ENCODE measurements around the gene ATG101.

ATG101 gene

DNA sequence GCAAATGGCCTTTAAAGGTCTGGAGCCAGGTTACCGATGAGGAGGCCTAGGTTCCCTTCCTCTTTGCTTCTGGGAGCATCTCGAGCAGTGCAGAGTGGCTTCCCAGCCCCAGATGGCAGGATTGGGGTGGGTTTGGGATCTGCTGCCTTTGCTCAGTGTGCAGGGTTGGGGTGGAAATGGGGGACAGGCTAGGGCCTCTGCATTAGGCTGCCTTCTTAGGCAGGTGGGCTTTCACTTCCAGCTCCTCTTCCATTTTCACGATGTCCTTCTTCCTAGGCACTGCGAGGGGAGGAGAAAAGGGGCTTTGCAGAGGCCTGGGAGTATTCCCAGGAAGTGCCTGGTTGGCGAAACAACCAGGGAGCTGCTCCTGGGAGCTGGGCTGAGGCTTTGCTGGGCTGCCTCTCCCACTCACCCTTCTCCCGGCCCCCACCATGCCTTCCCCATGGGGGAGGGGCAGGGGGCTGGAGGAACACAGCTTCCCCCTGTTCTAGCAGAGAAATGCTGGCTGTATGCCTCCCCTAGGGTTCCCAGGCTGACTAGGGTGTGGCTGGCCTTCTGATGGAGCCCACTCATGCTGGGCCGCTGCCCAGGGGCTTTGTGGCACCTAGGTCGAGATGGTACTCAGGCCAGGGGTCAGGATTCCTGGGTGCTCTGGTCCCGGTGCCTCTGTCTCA lies 16.1 kb upstream of the ATG101 start:
- ChIA-PET CTCF (interaction anchor here (0.9 to 45.6 kb wide), 3 partner anchors 15 to 29 kb away, joined by 3 to 1695 read pairs (median 4); no protein-coding TSS in a partner anchor), POLR2A (no interaction called here)
- TF ChIP-seq, protein P1, sequence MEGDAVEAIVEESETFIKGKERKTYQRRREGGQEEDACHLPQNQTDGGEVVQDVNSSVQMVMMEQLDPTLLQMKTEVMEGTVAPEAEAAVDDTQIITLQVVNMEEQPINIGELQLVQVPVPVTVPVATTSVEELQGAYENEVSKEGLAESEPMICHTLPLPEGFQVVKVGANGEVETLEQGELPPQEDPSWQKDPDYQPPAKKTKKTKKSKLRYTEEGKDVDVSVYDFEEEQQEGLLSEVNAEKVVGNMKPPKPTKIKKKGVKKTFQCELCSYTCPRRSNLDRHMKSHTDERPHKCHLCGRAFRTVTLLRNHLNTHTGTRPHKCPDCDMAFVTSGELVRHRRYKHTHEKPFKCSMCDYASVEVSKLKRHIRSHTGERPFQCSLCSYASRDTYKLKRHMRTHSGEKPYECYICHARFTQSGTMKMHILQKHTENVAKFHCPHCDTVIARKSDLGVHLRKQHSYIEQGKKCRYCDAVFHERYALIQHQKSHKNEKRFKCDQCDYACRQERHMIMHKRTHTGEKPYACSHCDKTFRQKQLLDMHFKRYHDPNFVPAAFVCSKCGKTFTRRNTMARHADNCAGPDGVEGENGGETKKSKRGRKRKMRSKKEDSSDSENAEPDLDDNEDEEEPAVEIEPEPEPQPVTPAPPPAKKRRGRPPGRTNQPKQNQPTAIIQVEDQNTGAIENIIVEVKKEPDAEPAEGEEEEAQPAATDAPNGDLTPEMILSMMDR (IDR thresholded peaks at IDR 0.05; ENCODE audit: insufficient read depth, low read length, missing control alignments): no peak
- no peak overlapping the region for H3K4me3 ChIP-seq (ENCODE audit: low read depth, low read length)
- DNase-seq (ENCODE audit: low read depth, low spot score): no peak

DNA sequence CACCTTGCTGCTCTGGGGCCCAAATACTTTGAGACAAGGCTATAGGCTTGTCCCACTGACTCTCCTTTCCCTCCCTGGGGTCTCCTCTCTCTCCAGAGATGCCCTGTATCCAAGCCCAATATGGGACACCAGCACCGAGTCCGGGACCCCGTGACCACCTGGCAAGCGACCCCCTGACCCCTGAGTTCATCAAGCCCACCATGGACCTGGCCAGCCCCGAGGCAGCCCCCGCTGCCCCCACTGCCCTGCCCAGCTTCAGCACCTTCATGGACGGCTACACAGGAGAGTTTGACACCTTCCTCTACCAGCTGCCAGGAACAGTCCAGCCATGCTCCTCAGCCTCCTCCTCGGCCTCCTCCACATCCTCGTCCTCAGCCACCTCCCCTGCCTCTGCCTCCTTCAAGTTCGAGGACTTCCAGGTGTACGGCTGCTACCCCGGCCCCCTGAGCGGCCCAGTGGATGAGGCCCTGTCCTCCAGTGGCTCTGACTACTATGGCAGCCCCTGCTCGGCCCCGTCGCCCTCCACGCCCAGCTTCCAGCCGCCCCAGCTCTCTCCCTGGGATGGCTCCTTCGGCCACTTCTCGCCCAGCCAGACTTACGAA lies 15.4 kb upstream of the ATG101 start:
- CTCF ChIA-PET: interaction anchor here (1.0 to 45.6 kb wide), 5 partner anchors 14 to 51 kb away, joined by 3 to 1695 read pairs (median 3); partner anchors contain the start of gene ATG101
- DNase-seq (ENCODE audit: low read depth, low spot score): no peak
- TF ChIP-seq, protein P1 (IDR thresholded peaks at IDR 0.05; ENCODE audit: insufficient read depth, low read length, missing control alignments): no peak
- POLR2A ChIA-PET: no interaction called here
- no peak overlapping the region for H3K4me3 ChIP-seq (ENCODE audit: low read depth, low read length)

DNA sequence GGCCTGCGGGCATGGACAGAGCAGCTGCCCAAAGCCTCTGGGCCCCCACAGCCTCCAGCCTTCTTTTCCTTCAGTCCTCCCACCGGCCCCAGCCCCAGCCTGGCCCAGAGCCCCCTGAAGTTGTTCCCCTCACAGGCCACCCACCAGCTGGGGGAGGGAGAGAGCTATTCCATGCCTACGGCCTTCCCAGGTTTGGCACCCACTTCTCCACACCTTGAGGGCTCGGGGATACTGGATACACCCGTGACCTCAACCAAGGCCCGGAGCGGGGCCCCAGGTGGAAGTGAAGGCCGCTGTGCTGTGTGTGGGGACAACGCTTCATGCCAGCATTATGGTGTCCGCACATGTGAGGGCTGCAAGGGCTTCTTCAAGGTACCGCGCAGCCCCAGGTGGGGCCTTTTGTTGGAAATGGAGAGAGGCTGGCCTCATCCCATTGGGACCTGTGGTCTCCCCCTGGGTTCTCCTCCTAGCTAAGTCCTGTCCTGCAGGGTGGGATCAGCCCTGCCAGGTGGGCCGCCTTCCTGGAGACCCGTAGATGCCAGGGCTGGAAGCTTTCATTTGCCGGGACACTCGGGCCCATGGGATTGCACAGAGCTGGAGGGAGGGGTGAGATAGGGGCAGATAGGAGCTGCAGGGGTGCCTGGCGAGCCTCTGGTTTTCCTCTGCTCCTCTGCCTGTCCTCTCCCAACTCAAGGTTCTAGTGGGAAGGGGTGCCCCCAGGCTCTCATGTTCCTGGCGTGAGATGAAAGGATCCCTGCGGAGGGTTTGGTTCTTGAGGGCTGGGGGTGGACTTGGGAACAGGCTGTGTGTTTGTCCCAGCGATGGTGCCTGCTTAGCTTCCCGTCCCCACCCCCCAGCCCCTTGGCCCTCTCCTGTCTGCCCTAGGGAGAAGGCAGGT lies 14.7 kb upstream of the ATG101 start:
- ChIA-PET POLR2A (no interaction called here), CTCF (interaction anchor here (1.0 to 45.6 kb wide), 4 partner anchors 13 to 51 kb away, joined by 3 to 1695 read pairs (median 3); partner anchors contain the start of gene ATG101)
- no peak overlapping the region for H3K4me3 ChIP-seq (ENCODE audit: low read depth, low read length)
- TF ChIP-seq, protein P1 (IDR thresholded peaks at IDR 0.05; ENCODE audit: insufficient read depth, low read length, missing control alignments): no peak
- no peak for DNase-seq (ENCODE audit: low read depth, low spot score)

DNA sequence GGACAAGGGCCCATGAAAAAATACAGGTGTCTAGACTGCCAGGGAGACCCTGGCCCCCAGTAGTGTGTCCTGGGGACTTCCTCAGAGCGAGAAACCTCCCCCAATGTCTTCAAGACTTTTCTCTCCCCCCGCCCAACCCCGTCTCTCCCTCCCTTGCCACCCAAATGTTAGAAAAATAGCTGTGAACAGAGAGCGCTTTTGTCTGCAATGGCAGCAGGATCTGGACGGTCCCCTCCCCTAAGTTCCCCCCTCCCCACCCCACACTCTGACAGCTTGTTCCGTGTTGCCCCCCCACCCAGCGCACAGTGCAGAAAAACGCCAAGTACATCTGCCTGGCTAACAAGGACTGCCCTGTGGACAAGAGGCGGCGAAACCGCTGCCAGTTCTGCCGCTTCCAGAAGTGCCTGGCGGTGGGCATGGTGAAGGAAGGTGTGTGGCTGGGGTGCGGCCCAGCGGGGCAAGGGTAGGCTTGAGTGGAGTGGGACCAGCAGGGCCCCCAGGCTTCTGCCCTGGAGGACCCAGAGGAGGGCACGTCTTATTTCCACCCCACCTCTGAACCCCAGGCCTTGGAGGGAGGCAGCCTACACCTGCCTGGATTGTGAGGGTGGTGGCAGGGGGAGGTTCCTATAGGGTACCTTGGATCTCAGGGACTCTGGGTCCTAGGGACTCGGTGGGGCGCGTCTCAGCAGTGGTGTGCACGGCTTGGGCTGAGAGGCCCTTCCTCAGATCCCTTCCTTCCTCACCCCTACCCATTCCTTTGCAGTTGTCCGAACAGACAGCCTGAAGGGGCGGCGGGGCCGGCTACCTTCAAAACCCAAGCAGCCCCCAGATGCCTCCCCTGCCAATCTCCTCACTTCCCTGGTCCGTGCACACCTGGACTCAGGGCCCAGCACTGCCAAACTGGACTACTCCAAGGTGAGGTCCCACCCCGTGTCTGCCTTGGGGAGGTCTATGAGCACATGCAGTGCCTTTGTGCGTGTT lies 13.8 kb upstream of the ATG101 start:
- ChIA-PET CTCF (interaction anchor here (0.6 to 45.6 kb wide), 5 partner anchors 12 to 23 kb away, joined by 3 to 1695 read pairs (median 3); partner anchors contain the start of gene ATG101), POLR2A (no interaction called here)
- no peak overlapping the region for H3K4me3 ChIP-seq (ENCODE audit: low read depth, low read length)
- TF ChIP-seq, protein P1 (IDR thresholded peaks at IDR 0.05; ENCODE audit: insufficient read depth, low read length, missing control alignments): no peak
- no peak for DNase-seq (ENCODE audit: low read depth, low spot score)

DNA sequence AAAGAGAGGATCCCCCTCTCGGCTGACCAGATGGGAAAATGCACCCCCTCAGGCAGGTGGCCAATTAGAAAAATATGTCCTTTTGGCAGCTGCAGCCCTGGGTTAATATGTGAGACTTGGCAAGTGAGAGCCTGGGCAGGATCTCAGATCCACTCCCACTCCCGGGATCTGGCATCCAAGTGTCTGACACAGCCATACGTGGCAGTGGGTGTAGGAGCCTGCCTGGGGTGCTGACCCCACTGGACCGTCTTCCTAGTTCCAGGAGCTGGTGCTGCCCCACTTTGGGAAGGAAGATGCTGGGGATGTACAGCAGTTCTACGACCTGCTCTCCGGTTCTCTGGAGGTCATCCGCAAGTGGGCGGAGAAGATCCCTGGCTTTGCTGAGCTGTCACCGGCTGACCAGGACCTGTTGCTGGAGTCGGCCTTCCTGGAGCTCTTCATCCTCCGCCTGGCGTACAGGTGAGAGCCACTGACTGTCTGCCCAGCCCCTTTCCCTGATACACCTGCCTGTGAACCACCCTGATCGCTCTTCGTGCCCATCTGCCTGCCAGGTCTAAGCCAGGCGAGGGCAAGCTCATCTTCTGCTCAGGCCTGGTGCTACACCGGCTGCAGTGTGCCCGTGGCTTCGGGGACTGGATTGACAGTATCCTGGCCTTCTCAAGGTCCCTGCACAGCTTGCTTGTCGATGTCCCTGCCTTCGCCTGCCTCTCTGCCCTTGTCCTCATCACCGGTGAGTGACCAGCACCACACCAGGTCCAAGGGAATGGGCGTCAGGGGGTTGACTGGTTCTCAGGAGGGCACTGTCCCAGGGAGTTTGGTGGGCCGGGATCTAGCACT lies 12.8 kb upstream of the ATG101 start:
- CTCF ChIA-PET: interaction anchor here (0.6 to 45.6 kb wide), 4 partner anchors 12 to 26 kb away, joined by 3 to 1695 read pairs (median 6); no protein-coding TSS in a partner anchor
- DNase-seq (ENCODE audit: low read depth, low spot score): no peak
- TF ChIP-seq, protein P1 (IDR thresholded peaks at IDR 0.05; ENCODE audit: insufficient read depth, low read length, missing control alignments): no peak
- POLR2A ChIA-PET: no interaction called here
- H3K4me3 ChIP-seq (ENCODE audit: low read depth, low read length): no peak overlapping the region
